T-helper 2 cell treated with Interferon-gamma antibody and Interleukin-4, amounts not matched to agents 100 ng/mL and 5 ng/mL, for 36 hours (primary cell): ENCODE results near the gene RTKN. TPM values are rescaled to one million over a fixed set of nuclear protein-coding genes. Genes with fewer than 3 reads are reported as not detected.

Source experiments
- intact Hi-C: fragments of 100-400 bp; cut with micrococcal nuclease; formaldehyde crosslinking; loops from one replicate; pipeline ENCODE4 v1.15.1; 2023
- total RNA-seq: library from RNA; stranded (reverse); gene quantifications from 2 replicates; pipeline ENCODE4 v1.2.3, GENCODE V29; 2022

Gene RTKN
- total RNA-seq, 1 donor from 2014 or later: 0.52 TPM

DNA sequence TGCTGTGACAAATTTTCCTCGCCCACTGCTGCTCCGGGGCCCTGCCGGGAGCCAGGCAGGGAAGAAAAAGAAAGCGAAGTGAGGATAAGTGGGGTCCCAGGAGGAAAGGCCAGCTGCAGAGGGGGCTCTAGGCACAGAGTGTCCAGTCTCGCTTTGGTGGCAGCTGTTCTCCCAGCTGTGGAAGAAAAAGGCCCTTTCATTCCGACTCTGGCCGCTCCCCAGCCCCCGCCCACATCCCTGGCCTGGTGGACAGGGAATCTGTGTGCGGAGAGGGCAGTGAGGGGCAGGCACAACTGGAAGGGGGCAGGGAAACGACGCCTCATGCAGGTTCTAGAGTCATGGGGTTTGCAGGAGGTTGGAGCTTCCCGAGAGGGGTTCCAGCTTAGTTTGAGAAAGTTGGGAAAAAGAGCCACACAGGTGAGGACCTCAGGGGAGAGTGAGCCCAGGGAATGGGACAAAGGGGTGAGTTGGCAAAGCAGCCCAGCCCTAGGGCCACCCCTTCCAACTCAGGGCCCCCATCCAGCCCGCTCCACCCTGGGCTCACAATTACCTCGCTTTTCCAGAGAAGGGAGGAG is 1.8 kb downstream of the RTKN start:
- intact Hi-C loops: no loop called here

DNA sequence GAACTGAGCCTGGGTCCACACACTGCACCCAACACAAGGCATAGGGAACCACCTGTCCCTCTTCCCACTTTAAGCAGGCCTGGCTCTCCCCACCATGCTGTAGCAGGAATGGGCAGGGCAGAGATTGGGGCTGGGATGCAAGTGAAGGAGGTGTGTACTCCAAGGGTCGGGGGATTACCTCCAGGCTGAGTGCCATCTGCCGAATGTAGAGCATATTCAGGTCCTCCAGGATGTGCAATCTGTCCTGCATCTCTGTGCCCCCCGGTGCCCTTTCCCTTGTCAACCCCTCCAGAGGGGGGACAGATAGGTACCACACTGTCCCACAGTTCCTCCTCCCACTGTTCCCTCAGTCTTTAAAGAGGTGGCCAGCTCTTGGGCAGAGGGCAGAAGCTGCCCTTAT is 2.4 kb downstream of the RTKN start:
- intact Hi-C loops: no loop called here

DNA sequence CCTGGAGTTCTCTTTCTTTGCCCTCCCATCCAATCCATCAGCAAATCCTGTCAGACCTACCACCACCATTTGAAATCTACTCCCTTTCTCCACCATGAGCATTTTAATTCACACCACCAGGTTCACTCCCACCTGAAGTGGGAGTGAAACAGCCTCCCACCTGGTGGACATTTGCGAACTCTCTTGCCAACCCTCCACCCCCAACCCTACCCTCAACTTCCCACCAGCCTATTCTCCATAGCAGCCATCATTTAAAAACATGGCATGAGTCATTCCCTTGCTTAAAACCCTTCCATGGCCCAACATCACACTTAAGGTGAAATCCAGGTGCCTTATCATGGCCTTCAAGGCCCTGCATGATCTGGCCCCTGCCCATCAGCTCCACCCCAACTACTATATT is 3.5 kb downstream of the RTKN start:
- intact Hi-C loops: no loop called here

DNA sequence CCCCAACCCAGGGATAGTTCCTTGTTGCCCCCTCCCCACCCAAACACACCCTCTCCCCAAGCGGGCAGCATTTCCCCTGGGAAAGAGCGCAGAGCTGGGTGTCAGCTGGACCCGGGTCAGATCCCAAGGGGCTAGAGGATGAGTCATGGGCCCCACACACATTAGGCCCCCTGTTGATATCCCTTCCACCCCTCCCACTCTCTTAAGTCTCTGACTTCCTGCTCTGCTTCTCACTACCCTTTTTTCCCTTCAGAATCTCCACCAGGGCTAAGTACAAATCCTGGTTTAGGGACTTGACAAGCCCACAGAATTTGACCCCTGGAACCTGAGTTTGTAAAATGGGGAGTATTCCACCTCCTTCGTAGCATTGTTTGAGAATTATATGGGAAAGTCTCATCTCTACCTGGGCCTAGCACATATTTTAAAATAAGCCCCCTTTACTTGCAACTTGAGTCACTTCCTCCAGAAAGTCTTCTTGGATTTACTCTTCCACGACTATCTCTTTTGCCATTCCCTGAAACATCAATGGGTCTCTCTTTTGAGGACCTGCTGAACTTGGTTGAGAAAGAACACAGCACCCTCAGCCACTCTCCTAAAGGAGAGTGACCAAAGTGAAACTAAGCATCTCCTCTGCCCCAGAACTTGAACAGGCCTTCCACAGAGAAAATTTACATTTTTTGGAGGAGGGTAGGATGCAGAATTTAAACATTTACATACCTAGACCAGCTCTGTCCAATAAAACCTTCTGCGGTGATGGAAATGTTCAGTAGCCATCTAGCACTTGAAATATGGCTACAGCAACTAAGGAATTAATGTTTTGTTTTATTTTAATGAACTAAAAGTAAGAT is 4.7 kb downstream of the RTKN start:
- intact Hi-C loops: no loop called here

DNA sequence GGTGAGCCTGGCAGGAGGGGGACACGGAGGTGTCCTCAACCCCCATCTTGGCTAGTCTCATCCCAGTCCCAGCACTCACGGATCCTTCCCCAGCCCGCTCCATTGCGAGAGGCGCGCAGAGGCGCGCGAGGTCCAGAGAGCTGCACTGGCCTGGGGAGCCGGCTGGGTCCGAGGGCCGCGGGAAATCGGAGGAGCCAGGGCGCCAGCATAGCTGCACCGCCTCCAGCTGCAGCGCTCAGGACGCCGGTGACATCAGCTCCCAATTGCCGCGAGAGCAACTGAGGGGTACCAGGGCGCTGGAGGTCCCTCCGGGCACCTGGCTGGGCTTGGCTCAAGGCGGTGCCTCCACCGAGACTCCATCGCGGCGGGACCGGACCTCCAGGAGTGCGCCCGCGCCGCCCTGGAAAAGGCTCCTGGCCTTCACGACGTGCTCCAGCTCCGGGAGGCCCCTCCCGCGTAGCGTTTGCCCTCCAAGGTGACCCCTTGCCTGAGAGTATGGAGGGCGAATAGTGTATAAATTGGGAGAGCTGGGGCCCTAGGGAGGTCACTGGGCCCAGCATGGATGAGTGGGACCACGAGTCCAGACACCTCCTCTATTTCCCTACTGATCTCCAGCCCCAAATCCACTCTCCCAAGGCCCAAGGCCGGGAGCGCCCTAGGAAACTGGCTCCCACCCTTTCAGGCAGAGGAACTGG is 5.5 kb downstream of the RTKN start:
- intact Hi-C loops: no loop called here

DNA sequence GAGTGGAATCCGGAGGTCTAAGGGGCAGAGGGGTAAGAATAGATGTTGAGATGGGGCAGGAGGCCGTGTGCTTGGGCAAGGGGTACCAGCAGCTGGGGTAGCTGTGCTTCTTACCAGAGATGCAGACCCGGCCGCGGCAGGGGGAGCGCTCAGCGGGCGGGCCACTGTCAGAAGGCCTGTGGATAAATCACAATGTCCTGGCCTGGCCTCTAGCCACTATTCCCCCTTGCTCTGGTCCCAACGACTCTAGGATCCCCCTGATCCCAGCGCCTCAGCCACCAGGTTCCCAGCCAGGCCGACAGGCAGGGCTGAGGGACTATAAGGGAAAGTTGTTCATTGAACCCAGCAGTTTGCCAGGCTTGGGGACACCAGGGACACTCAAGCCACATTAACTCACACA is 11.2 kb downstream of the RTKN start:
- intact Hi-C loops: no loop called here

DNA sequence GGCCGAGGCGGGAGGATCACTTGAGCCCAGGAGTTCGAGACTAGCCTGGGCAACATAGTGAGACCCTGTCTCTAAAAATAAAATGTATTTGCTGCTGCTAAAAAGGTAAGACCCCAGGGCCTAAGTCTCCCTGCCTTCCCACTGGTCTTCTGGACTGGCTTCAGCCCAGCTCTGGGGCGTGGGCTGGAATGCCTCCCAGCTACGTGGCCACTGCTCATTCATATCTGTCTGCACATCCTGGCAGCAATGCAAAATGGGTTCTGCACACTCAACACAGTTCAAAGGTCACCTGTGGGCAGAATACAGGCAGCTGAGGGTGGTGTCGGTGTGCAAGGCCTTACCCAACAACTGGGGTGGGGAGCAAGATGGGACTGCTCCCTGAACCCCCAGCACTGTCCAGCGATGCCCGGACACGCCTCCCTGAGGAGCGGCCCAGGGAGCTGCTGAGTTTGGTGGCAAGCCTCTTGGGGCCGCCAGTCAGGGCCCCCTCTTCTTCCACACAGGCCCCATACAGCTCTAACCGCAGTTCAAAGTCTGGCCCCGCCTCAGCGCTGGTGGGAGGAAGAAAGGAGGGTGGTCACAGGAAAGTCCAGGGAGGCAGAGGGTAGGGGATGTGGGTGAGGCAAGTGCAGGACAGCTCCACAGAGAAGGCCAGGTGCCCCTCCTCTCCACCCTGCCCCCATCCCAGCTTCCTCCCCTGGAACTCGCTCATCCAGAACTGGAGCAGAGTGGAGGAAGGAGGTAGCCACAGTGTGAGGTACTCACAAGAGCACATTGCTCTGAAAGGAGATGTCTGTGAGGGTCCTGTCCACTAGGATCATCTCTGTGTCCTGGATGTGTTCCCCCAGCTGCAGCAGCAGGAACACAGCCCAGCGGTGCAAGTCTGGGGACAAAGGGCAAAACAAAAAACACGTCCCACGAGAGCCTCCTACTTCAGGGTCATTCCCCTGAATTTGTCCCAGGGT is 12.0 kb downstream of the RTKN start:
- intact Hi-C loops: no loop called here

DNA sequence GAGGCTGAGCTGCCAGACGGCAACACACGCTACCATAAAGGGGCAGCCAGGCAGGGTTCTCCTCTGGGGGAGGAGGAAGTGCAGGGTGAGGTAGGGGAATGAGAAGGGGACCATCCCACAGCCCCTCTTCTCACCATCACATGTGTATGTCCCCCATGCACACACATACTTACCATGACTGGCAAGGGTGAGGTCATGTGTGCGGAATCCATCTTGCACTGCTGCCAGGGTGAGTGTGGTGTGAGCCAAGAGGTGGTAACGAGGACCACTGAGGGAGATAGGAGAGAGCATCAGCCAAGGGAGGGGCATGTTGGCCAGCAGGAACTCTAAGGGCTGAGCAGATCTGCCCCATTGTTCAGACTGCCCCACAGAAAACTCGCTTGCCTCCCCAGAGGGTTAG is 13.1 kb downstream of the RTKN start:
- intact Hi-C loops: no loop called here

DNA sequence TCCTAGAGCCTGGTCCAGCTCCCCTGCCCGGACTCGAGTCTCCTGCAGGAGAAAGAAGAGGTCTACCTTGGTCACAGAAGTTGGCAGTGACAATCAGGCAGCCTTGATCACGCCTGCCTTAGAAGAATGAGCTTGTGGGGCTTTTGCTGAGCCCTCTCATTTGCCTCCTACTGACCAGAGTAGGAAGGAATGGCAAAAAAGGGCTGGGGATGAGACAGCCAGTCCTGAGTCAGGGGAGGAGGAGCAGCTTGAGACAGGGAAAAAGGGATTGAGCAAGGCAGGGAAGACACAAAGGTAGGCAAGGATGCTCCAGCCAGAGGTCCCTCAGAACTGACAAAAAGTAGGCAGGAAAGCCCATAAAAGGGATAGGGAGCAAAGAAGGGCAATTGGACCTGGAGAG is 14.2 kb downstream of the RTKN start:
- intact Hi-C loops: no loop called here

DNA sequence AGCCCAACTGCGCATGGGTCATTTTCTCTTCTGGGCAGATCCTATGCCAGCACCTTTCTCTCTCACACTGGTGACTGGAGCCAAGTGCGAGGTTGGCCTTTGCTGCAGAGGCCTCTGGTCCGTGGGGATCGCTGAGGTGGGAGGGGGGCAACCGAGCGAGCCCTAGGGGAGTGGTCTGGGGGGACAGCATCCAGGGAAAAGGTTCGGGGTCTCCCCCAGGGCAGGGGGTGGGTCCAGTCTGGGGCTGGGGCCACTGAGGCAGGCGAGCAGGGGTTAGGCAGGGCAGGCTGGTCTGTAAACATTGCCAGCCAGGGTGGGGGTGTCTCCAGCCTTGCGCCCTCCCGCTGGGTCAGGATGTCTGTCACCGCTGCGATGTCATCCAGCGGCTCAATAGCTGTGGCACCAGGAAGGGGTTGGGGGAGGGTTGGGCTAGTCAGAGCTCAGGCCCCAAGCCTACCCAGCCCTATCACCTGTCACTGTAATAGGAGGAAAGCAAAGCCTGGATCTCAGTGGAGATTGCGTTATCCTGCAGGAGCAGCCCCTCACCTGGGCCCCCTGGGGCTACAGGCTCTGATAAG is 15.5 kb downstream of the RTKN start:
- intact Hi-C loops: no loop called here

DNA sequence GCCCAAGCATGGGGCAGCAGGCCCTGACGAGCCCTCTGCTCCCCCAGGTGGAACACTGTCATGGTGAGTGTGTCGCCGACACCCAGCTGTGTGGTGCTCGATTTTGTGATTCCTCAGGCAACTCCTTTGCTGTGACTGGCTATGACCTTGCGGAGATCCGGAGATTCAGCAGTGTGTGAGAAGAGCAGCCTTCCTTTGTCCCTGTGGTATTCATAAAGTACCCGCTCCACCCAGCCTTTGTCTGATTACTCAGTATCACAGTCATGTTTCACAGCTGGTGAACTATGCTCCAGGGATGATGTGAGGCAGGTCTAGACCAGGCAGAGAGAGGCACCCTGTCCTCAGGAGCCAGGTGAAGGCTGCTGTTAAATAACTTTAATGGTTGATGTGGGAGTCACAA is 16.2 kb downstream of the RTKN start:
- intact Hi-C loops: no loop called here

DNA sequence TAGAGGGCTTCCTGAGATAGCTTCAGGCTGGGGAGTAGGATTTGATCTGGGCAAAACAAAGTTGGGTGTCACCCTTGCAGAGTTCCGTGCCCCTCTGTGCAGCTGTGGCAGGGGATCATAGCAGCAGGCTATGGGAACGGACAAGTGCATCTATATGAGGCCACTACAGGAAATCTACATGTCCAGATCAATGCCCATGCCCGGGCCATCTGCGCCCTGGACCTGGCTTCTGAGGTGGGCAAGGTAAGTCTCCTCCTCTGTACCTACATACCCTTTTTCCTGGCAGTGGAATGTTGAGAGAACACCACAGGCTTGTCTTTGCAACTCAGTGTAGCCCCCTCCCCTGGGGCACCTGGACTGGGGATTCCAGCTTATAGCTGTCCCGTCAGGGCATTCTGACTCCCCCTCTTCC is 16.7 kb downstream of the RTKN start:
- intact Hi-C loops: no loop called here

DNA sequence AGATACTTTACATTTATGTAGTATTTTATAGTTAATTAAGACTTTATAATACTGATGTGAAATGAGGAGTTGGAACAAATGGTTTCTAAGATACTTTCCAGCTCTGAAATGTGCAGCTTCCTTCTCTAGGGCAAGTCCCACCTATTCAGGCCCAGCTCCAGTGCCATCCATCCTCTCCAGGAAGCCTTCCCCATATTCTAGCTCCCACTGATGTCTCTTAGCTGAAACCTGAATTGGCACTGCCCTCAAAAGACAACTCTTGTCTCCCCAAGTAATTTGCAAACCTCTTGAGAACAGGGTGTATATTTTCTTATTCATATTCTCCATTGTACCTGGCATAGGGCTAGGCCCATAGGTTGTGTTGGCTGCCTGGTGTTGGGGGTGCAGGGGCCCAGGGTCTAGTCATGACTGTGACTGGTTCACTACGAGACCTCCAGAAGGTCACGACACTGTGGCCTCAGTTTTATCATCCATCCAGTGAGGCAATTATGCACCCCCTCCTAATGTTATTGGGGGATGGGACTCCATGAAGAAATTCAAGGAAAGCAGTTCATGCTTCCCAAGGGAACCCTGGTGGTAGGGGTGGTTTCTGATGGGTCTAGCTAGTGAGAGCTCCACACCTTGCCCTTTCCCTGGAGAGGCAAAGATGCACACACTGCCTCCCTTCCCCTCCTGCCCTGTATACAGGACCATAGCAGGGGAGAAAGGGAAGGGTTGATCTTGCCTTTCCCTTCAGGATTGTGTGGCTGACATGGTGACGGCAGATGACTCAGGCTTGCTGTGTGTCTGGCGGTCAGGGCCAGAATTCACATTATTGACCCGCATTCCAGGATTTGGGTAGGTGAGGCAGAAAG is 17.4 kb downstream of the RTKN start:
- intact Hi-C loops: no loop called here

DNA sequence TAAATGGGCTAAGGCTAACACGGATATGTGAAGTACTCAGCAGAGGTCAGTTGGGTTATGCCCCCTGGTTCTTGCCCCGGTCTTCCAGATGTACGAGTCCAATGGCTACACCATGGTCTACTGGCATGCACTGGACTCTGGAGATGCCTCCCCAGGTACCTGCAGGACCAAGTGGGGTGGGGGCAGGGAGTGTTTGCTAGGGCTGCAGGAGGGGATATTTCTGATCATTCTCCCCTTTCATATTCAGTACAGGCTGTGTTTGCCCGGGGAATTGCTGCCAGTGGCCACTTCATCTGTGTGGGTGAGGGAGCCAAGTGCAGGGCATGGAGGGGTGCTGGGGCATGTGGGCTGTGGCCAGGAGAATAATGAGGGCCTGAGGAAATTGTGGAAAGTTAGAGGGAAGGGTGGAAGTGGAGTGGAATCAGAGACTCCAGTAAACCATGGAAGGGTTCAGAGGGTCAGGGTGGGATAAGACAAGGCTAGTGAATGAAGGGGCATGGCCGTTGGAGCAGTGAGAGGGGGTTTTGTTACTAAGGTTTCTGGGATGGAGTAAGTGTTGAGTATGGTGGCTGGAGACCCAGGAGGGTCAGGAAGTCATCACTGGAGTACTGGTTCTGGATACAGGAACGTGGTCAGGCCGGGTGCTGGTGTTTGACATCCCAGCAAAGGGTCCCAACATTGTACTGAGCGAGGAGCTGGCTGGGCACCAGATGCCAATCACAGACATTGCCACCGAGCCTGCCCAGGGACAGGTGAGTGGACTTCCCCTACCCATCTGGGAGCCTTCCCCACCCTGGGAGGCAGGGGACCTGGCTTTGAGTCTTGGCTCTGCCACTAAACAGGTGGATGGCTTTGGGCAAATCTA is 18.3 kb downstream of the RTKN start:
- intact Hi-C loops: no loop called here

DNA sequence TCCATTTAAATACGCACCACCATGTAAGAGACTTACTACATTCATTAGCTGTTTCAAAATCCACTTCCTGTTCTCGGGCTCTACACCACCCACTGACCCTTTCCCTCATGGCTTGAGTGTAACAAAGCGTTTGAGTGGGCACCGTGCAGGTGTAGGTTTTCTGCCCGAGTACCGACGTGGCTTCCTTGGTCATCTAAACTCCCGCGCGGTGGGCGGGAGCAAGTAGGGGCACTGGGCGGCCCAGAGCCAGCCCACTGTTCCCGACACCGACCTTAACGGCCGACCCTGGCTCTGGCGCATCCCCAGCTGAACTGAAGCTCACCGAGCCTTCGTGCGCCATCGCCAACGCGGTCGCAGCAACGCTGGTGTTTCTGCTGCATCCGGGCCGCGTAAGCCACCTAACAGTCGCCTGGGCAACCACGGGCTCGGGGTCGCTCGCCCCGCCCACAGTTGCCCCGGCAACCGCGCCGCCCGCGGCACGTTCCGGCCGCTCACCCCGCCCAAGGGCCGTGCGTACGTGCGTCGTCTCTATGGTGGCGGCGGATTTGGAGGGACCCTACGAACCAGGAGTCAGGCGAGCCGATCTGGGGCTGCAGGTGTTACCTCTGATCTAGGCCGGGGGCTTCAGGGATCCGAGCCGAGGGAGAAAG is 20.4 kb downstream of the RTKN start, which contains the start of the genes C2orf81 and WDR54:
Gene C2orf81, minus strand, starts transcription at position 399 of the 650 bp plus-strand sequence. Its CDS starts 59 bp downstream, at position 340.
Gene WDR54, plus strand, starts transcription at position 510 of the 650 bp plus-strand sequence. CDS start 424 bp downstream, outside the sequence.
- intact Hi-C loops: loop anchor here (1.0 to 2.0 kb wide), 7 partner anchors 29 to 243 kb away; partner anchors contain the start of genes AUP1, HTRA2, MOB1A and SEMA4F

DNA sequence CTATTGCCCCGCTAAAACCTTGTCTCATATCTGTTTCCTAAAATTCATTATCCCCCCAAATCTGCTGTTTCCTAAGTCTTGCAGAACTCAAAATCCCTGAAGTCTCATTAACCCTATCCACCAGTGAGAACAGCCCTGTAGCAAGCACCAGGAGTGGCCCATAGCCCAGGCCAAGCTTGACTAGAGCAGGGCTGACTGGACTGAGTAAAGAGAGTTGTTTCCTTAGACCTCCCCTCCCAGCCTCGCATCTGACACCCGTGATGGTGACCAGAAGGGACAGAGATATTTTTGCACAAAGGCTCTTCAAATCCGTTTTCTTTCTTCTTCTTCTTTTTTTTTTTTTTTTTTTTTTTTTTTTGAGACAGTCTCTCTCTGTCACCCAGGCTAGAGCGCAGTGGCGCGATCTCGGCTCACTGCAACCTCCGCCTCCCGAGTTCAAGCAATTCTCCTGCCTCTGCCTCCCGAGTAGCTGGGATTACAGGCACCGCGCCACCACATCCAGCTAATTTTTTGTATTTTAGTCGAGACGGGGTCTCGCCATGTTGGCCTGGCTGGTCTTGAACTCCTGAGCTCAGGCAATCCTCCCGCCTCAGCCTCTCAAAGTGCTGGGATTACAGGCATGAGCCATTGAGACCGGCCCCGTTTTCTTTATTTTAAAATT is 21.2 kb downstream of the RTKN start:
- intact Hi-C loops: loop anchor here (1.0 to 2.0 kb wide), 7 partner anchors 28 to 242 kb away; partner anchors contain the start of genes AUP1, HTRA2, MOB1A and SEMA4F

DNA sequence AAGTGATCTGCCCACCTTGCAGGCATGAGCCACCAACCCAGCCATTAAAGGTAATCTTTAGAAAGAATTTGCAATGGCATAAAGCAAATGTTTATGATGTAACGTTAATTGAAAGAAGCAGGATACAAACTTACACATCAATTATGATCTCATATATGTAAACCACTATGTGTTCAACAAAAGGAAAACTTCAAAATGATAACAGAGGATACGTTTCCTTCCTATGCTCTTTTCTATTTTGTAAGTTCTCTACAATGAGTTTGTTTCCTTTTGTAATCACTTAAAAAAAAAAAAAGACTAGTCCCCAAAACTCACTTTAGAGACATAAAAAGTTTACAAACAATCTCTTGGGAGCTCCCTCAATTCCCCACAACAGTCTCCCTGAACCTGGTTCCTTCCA is 21.7 kb downstream of the RTKN start:
- intact Hi-C loops: loop anchor here (2.0 kb wide), 1 partner anchor 241 kb away; the partner anchor contains the start of gene MOB1A
